GM19372 (cell line): ENCODE results near the gene ABCC3.

Source experiments
- ATAC-seq: cut with Tn5 transposase; IDR thresholded peaks from one replicate; pipeline ENCODE4 v1.9.1; 2021; ENCODE audit warnings: mild to moderate bottlenecking, low read depth, moderate library complexity; ENCODE audit not compliant: unreplicated experiment

Gene ABCC3

DNA sequence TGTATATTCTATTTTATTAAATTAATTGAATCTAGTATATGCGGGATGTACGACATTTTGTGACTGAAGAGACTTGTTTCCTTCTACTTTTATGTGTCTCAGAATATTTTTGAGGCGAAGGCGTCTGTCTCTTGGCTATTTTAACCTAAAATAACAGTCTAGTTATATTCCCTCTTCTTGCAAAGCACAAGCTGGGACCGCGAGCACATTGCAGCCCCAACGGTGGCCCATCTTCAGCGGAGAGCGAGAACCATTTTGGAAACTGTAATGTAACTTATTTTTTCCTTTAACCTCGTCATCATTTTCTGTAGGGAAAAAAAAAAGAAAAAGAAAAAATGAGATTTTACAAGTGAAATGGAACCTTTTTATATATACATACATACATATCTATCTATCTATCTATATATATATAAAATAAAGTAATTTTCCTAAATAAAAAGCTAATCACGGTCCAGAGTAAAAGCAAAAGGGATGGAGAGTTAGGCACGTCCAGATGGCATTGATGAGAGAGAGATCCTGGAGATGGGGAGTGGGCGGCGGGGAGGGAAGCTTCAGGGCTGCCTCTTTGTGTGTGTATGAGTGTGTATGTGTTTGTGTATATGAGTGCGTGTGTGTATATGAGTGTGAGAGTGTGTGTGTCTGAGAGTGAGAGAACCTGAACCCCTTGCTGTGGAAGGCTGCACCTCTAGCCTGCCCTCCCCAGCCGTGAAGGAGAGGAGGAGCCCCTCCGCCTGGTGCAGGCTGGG is 7.5 kb upstream of the ABCC3 start:
- ATAC-seq, result no peak

GRCh38 chr17:50627782-50628601 is 6.7 kb upstream of the ABCC3 start:
- no peak for ATAC-seq

DNA sequence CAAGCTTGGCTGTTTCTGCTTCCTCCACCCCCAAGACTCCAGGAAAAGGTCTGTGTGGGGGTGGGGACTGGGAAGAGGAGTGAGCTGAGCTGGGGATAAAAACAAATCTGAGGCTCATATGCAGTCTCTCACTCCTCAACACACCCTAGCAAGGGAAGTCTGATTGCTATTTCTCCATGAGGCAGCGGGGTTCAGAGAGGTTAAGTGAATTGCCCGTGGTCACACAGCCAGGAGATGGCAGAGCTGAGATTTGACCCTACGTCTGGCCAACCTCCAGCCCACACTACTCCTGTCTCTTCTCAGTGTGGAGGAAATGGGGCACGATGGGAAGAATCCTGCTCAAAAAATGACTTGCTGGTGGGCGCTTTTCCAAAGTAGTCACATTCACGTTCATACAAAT is 4.8 kb upstream of the ABCC3 start:
- no peak for ATAC-seq

DNA sequence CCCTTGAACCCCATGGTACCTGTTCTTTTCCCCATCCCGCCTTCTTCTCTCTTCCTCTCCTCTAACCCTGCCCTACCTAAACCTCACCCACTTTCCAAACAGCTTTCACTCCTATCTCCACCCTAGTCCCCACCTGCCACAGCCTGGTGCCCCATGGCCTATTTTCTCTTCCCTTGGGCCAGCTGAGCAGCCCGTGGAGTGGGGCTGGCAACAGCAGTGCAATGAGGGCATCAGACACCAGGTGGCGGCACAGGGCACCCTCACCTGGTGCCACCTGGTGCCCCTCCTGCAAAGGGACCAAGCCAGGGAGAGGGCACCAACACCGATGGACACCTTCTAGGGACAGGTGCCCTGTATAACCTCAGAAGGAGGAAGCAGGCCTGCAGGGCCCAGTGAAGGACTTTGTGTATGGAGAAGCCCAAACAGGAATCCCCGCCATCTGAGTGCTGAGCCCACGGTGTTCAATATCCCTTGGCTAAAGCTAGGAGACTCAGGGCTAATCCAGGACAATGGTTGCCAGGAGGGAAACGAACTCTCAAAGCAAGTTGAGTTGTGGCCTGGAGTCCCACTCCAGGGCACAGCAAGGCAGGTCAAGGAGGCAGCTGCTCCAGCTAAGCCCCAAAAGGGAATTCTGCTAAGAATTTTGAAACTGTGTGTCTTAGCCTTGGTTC is 4.0 kb upstream of the ABCC3 start:
- no peak for ATAC-seq

DNA sequence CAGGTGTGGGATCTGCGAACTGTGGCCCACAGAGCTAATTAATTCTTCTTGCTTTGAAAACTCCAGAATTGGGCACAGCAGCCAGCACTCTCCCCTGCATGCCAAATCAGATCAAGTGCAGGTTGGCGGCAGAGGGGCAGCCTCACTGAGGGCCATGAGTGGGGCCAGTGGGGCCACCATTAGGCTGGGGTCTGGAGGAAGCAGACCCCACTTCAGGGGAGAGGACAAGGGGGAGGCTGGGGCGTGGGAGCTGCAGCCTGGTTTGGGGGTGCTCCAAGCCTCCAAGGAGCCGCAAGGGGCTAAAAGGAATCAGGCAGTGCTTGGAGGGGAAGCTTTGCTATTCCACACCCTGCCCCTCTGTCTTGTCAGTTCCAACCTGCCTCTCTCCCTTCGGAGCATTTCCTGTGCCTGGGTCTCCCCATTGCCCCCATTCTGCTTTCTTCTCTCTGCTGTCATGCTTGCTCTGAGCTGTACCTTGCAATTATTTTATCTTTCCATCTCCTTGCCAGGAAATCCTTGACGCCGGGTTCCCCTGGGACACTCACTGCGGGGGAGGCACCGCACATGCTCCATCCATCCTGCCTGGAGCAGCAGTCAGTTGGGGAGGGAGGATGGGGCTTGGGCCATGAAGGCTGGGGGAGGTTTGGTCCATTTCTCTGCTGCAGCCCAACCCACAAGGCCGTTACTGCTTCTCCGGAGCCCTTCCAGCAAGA is 3.3 kb upstream of the ABCC3 start:
- no peak for ATAC-seq

GRCh38 chr17:50631908-50632571 is 2.6 kb upstream of the ABCC3 start:
- no peak for ATAC-seq

GRCh38 chr17:50632637-50633036 is 2.0 kb upstream of the ABCC3 start:
- ATAC-seq, result no peak

GRCh38 chr17:50633683-50634082 is 998 bp upstream of the ABCC3 start:
- ATAC-seq, result no peak

DNA sequence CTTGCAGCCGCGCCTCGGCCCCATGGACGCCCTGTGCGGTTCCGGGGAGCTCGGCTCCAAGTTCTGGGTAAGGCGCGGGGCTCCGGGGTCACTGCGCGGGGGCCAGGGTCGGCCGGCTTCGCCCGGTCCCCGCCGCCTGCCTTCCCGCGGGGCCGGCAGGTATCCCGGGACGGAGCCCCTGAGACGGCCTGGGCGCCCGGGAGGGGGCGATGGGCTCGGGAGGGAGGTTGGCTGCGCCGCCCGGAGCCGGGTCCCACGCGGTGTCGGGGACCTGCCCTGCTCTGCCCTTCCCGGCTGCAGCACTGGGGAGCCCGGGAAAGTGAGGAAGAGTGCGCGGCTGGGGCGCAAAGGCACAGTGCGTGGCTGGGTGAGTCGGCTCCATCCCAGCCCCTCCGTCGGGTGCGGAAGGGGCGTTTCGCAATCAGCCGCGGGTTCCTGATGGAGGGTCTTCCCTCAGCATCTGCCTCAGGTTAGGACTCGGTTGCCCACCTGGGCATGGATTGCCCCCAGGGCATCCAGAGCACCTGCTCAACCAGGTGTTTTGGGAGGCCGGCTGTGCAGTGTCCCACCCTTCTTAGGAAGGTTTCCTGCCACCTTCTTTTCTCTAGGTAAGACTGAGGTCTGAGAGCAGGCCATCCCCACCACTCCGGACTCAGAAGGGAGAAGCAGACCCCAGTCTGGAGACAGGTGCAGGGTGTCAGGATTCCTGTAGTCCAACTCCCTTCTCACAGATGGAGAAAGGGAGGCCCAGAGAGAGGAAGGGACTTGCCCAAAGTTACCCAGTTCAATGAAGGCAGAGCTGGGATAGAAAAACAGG is 442 bp downstream of the ABCC3 start:
- ATAC-seq, result no peak

DNA sequence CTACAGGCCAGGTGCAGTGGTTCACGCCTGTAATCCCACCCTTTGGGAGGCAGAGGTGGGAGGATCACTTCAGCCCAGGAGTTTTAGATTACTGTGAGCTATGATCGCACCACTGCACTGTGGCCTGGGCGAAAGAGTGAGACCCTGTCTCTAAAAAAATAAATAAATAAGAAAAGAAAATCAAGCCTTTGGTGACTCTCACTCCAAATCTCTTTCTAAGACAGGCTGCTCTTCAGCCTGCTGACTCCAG is 976 bp downstream of the ABCC3 start:
- no peak for ATAC-seq

DNA sequence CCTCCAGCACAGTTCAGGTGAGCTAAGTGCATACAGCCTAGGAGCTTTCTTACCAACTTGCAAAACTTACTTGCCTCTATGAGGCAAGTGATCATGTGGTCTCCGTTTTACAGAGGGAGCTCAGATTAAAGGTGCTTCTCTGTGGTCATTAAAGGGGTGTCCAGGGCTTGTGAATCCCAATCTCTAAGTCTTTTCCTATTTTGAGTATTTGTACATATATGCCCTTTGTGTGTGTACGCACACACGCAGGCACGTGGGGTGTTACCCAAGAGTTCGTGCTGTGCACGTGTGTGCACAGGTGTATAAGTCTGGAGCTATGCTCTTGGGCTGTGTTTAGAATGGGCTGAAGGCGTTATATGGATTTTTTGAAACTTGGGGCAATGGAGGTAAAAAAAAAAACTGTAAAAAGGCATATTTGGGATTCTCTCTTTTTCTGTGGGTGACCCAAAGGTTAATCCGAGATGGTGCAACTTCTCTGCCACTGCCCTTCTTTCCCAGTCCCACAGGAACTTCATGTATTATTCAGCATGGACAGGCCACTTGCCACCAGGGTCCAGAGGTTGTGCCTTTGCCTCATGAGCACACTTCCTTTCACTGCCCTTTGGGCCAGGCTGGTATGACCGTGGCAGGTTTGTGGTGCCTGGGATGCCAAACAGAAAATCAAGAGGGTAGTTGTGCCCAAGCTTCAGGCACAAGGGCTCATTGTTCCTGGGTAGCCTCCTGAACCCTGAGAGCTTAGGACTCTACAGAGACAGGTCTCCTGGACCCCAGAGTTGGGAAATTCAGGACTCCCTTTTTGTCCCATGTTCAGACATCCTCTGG is 1.5 kb downstream of the ABCC3 start:
- ATAC-seq, result no peak

- ATAC-seq, result no peak
These were observed 2.1 kb downstream of the ABCC3 start for GRCh38 chr17:50636804-50637195.

GRCh38 chr17:50637829-50638605 is 3.3 kb downstream of the ABCC3 start:
- ATAC-seq, result no peak

GRCh38 chr17:50638606-50638965 is 3.9 kb downstream of the ABCC3 start:
- ATAC-seq, result no peak

DNA sequence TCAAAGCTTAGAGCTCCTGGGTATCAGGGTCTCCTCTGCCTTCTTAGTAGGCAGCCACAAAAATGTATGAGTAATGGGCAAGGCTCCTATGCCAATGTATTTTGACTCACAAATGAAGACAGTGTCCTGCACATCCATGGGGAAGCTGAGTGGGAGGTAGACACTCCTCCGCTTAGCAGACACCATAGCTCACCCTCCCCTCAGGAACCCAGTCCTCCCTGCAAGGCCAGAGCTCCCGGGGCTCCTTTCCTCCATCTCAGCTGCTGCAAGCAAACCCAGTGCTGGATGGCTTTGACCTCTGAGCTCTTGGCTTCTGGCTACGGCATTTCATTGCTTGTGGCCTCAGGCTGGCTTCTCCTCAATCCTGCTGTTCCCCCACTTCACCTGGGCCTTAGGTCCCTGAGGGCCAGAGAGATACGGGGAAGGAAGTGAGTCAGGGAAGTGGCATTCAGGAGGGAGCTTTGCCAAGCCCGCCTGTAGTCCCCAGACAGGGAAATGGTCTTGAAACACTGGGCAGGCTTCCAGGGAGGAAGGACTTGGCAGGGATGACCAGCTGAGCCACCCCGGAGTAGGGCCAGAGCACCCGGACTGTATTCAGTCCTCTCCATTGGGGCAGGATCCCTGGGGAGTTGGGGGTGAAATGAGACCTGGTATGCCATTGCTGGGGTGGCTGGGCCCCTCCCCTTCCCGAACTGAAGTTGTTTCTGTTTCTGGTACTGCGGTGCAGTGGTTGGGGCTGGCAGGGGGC is 4.5 kb downstream of the ABCC3 start:
- ATAC-seq, result no peak

DNA sequence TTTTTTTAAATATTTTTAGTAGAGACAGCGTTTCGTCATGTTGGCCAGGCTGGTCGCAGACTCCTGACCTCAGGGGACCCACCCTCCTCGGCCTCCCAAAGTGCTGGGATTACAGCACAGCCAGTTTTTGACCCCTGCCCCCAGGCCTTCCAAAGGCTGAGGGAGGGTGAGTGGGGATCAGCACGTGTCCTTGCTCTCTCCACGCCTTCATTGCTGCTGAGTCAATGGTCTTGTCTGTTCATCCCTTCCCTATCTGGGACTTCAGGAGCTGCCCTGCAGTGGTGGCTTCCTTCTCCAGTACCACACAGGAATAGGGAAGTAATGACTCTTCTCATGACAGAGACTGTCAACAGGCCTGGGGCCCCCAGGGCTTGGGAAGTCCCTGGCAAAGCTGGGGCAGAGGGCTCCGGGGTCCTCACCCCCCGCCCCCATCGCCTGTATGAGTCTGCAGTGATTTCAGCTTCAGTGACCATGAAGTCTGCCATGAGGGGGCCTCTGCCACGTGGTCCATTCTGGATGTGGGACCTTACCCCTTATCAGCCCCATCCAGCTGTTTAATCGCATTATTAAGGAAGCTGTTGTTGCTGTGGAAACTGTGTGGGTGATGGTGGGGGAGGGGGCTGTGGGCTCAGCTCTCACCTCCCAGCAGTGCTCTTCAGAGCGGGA is 6.1 kb downstream of the ABCC3 start:
- no peak for ATAC-seq

GRCh38 chr17:50641357-50641756 is 6.7 kb downstream of the ABCC3 start:
- ATAC-seq, result no peak
